Astrocyte of the cerebellum (primary cell): ENCODE measurements around the gene FGFR2.

Source experiments
- DNase-seq: peaks from one replicate; pipeline ENCODE4 v3.0.0-alpha.2; 2011; ENCODE audit warnings: low read depth
- H3K4me3 ChIP-seq: 2 replicates; pipeline ENCODE4 v1.5.1; 2011; ENCODE audit warnings: mild to moderate bottlenecking, low read depth, low read length, moderate library complexity
- CTCF ChIP-seq: IDR thresholded peaks from 2 replicates; pipeline ENCODE4 v1.5.1; 2012; ENCODE audit warnings: low read length, low read depth, moderate library complexity, mild to moderate bottlenecking; ENCODE audit errors: missing control alignments
- in situ Hi-C: cut with HindIII; loops from 2 replicates; pipeline ENCODE4 v1.10.0; 2017; ENCODE audit warnings: low sequenced_read_pairs

FGFR2 gene

GRCh38 chr10:121618906-121619305 lies 20.7 kb upstream of the FGFR2 start:
- no peak for TF ChIP-seq CTCF
- no peak overlapping the region for H3K4me3 ChIP-seq
- in situ Hi-C loops, result no loop called here
- DNase-seq, result no peak

GRCh38 chr10:121617176-121617575 lies 18.9 kb upstream of the FGFR2 start:
- no peak for TF ChIP-seq CTCF
- in situ Hi-C loops, result no loop called here
- no peak overlapping the region for H3K4me3 ChIP-seq
- no peak for DNase-seq

- no peak for TF ChIP-seq CTCF
- H3K4me3 ChIP-seq, result no peak overlapping the region
- in situ Hi-C loops, result no loop called here
- no peak for DNase-seq
Measured at GRCh38 chr10:121616291-121616690, 18.0 kb upstream of the FGFR2 start.

DNA sequence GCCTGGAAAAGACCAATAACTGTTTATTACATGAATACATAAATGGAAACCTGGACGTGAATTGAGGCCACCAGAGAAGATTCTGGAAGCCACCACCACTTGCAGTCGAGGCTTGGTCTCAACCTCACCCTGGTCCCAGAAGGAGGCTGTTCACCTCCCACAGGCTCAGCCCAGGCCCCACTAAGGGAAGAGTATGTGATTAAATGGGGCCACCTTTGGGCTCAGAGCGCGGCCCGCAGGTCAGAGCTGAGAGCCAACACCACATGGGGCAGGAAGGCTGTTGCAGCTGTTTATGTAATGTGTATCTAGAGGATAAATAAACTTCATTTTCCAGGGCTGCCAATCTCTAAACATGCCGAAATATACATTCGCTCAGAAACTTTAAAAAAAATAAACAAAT lies 17.6 kb upstream of the FGFR2 start:
- no peak for DNase-seq
- in situ Hi-C loops, result no loop called here
- H3K4me3 ChIP-seq, result no peak overlapping the region
- no peak for TF ChIP-seq CTCF

- H3K4me3 ChIP-seq, result no peak overlapping the region
- in situ Hi-C loops, result no loop called here
- TF ChIP-seq CTCF, result no peak
- DNase-seq, result no peak
Measured at GRCh38 chr10:121615435-121615793, 17.2 kb upstream of the FGFR2 start.

DNA sequence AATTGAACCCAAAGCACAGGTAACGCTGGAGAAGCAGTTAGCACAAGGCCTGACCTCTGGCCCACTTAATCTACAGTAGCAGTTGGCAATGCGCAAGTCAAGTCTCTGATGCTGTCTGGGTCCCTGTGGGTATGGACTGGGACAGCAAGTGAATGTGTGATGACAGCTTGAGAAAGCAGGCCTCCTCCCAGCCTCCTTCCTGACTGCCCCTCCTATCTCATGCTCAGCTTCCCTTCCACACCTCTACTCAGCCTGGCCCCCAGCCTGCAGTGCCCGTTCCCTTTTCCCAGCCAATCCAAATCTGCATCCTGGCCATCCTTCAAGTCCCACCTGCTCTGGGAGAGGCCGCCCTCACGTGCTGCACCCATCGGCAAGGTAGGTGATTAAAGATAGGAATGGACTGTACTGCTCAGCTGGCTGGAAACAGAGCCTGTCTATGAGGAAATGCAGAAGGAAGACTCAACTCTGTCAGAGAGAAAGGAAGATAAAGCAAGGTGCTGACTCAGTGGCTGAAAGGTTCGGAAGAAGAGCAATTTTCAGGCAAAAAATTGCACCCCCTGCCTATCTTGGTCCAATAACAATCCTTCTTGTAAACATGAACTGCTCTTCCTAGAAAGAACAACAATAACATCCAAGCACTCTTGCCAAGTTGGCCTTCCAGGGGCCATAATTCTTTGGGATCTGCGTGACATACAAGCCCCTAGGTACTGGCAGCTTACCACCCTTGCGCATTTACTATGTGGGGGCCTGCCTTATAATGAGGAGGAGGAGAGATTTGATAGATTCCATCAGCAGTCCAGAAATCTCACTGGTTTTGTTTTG lies 16.6 kb upstream of the FGFR2 start:
- DNase-seq, result no peak
- H3K4me3 ChIP-seq, result no peak overlapping the region
- no peak for TF ChIP-seq CTCF
- in situ Hi-C loops, result no loop called here

DNA sequence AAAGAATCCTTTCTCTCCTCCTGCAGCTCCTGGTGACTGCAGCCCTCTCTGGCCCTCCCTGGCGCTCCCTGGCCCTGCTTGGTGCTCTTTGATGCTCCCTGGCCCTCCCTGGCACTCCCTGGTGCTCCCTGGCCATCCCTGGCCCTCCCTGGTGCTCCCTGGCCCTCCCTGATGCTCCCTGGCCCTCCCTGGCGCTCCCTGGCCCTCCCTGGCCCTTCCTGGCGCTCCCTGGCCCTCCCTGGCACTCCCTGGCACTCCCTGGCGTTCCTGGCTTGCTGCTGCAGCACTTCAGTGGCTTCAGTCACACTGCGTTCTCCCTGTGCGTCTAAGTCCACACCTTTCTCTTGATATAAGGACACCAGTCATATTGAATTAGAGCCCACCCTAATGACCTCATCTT lies 15.2 kb upstream of the FGFR2 start:
- DNase-seq, result no peak
- in situ Hi-C loops, result no loop called here
- H3K4me3 ChIP-seq, result no peak overlapping the region
- TF ChIP-seq CTCF, result no peak
